Measurements from ENCODE around the gene ATP6V1B1. TPM values are rescaled to one million over a fixed set of nuclear protein-coding genes. Genes with fewer than 3 reads are reported as not detected.

ATP6V1B1 gene
- polyA plus RNA-seq, 3 donors = not detected

Small RNA genes within 50 kb of the gene (small RNA-seq; reads per million reads assigned to genes)
- not detected for gene RF02272 (ENCODE audit: insufficient read length, low read depth)
- gene RN7SL160P (ENCODE audit: insufficient read length, low read depth) = not detected

Other genes starting within 250 kb of the ATP6V1B1 start
- gene ADD2, start 167.7 kb upstream of the ATP6V1B1 start, polyA plus RNA-seq = under 1 TPM; 0.18 to 0.56 (median 0.26) TPM
- gene FIGLA, start 145.3 kb upstream of the ATP6V1B1 start, polyA plus RNA-seq = under 1 TPM in 1 of 3 donors, not detected in 2; 0.13 TPM
- gene CLEC4F, start 115.3 kb upstream of the ATP6V1B1 start, polyA plus RNA-seq = 10 to 100 TPM in 1 of 3 donors, 1 to 10 TPM in 1, under 1 TPM in 1; 0.65 to 17.0 (median 2.3) TPM
- under 1 TPM in 1 of 3 donors, not detected in 2; 0.05 TPM for gene CD207, start 100.1 kb upstream of the ATP6V1B1 start, polyA plus RNA-seq
- not detected for gene VAX2, start 35.3 kb upstream of the ATP6V1B1 start, polyA plus RNA-seq
- under 1 TPM in 1 of 3 donors, not detected in 2; 0.12 TPM for gene ANKRD53, start 42.7 kb downstream of the ATP6V1B1 start, polyA plus RNA-seq
- 10 to 100 TPM; 20.1 to 32.2 (median 30.6) TPM for gene TEX261, start 59.0 kb downstream of the ATP6V1B1 start, polyA plus RNA-seq
- 100 to 1,000 TPM; 546 to 789 (median 690) TPM for gene NAGK, start 132.7 kb downstream of the ATP6V1B1 start, polyA plus RNA-seq
- gene MCEE, start 194.3 kb downstream of the ATP6V1B1 start, polyA plus RNA-seq = 10 to 100 TPM in 2 of 3 donors, 1 to 10 TPM in 1; 9.3 to 29.0 (median 24.7) TPM
- gene MPHOSPH10, start 194.7 kb downstream of the ATP6V1B1 start, polyA plus RNA-seq = 1 to 10 TPM; 4.8 to 9.9 (median 5.6) TPM